ENCODE results near the gene GJA3.

The GJA3 gene

DNA sequence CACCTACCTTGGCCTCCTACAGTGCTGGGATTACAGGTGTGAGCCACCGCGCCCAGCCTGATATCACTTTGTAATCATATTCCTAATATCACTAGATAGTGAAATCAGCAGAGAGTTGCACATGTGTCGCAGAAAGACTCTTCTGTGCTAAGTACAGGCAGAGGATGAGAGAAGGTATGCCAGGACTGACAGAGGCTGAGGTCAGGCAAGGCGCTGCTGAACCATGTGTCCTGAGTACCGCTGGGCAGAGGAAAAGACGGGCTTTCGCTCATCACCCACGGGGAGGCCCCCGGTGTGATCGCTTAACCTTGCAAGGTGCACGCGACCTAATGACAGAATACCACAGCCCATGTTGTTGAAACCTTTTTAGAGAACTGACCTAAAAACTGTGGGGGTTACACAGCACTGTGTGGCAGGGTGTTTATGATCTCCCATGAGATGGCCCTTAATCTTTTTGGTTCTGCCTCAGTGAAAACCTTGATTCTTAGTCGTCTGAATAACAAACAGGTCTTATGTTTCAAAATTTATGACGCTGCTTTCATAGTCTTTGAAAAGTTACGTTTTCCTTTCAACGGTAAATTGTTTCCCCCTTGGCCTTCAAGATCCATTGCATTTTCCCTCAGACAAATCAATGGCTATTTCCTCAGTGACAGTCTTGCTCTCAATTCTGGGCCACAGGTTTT, 12.2 kb downstream of the GJA3 start:
- no peak for DNase-seq

GRCh38 chr13:20146381-20146780, 14.5 kb downstream of the GJA3 start:
- no peak for DNase-seq

DNA sequence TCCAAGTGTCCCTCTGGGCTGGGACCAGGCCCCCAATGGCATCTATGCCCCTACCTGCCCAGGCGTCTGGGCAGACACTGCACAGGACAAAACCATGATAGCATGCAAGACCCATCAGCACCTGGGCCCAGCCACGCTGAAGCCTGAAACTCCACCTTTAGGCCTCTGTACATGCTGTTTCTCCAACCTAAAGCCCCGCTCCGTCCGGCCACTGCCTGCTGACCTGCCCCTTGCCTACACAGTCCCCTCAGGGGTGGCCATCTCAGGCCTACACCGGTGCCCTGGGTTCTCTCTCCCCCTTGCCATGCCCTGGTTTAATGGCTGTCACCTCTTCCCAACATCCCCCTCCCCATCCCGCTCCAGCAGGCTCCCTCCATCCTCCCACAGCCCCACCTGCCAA, 15.3 kb downstream of the GJA3 start:
- DNase-seq, result no peak

- DNase-seq, result no peak
Observed at GRCh38 chr13:20144141-20144850, 16.6 kb downstream of the GJA3 start.

GRCh38 chr13:20142927-20143480, 17.8 kb downstream of the GJA3 start:
- no peak for DNase-seq

GRCh38 chr13:20142023-20142926, 18.6 kb downstream of the GJA3 start:
- DNase-seq, result no peak

- no peak for DNase-seq
Observed at GRCh38 chr13:20141238-20142022, 19.4 kb downstream of the GJA3 start.

GRCh38 chr13:20140487-20140886, 20.4 kb downstream of the GJA3 start:
- DNase-seq, result no peak

DNA sequence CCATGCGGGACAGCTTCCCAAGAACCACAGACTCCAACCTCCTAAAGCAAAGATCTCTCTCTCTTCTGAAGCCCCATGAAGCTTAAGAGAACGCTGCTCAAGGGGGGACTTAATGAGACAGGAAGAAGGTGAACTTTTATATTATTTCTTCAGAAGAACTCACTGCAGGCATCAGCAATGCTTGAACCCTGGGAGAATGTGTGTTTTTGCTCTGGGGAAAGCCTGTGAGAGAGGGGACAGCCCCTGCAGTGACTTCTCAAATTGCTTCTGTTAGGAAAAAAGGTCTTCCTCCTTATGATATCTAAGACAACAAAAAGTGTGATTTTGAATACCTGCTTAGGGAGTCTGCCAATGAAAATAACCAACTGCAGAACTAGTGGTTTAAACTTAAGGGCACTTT, 23.0 kb downstream of the GJA3 start:
- no peak for DNase-seq

GRCh38 chr13:20136781-20137703, 23.8 kb downstream of the GJA3 start:
- DNase-seq, result peak; percentile 46

GRCh38 chr13:20134732-20135131, 26.1 kb downstream of the GJA3 start:
- no peak for DNase-seq

DNA sequence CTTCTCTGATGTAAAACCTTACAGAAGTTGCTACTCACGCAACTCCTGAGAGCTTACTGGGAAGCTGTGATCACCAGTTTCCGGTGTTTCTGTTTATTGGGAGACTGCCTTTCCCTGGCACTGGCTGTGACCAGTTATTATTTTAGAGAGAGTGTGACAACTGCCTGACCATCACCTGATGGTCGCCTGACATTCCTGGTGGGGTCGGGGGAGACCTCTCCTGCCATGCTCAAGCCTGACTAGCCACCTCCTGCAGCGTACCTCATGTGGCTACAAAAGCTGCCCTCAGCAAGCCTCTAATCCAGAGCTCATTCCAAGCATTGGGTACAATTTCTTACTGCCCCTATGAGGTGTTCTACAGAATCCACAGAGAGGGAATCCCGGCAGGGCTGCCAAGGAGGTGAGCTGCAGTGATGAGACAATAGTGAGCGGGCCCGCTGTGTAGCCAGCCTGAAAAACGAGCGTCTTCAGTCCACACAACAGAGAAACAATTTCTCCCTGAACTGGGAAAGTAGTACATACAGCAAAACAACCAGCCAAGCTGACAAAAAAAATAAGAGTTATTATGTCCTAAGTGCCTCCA, 28.7 kb downstream of the GJA3 start:
- no peak for DNase-seq

DNA sequence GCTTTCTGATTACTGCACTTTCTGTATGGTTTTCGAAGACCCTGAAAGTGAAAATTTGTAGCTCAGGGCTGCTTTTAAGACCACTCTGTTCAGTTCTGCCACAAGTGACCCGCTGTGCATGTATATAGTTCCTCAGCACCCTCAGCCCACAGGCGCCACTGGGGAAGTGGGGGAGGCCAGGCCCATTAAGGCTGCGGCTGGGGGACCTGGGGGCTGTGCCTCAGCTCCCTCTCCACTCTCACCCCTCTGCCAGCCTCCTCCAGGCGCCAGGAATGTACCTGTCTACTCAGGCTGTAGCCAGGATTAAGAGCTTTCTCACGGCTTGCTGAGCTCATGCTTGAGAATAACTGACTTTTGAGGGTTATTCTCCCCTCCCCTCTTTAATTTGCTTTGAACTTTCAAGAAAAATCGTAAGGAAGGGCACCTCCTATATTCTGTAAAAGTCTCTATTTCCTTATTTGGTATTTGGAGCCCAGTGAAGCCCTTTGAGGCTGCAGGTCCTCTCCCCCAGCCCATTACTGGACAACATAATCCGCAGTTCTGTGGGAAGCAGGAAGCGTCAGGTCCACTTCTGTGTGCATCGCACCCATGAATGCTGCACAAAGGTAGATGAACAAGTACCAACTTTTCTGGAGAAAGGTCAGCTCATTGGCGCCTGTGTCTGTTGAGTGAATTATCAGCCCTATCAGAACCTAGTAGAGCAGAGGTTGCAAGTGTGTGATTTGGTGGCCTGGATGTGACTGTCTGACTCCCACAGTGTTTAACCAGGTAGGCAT, 29.6 kb downstream of the GJA3 start:
- DNase-seq, result no peak

GRCh38 chr13:20130652-20131051, 30.2 kb downstream of the GJA3 start:
- DNase-seq, result no peak

DNA sequence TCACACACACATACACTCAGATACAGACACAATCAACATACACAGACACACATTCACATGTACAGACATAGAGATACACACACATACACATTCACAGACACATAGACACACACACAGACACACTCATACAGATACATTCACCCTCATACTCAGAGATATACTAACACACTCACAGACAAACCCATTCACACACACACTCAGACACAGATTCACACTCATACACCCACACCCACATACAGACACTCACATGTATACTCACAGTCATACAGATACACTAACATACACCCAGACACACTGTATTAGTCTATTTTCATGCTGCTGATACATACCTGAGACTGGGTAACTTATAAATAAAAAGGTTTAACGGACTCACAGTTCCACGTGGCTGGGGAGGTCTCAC, 30.8 kb downstream of the GJA3 start:
- no peak for DNase-seq

- no peak for DNase-seq
Observed at GRCh38 chr13:20129076-20129475, 31.8 kb downstream of the GJA3 start.

GRCh38 chr13:20128459-20128931, 32.4 kb downstream of the GJA3 start:
- no peak for DNase-seq

- DNase-seq, result peak; percentile 36
Observed at GRCh38 chr13:20127562-20128458, 33.0 kb downstream of the GJA3 start.

- no peak for DNase-seq
Observed at GRCh38 chr13:20127262-20127561, 33.6 kb downstream of the GJA3 start.
